ENCODE measurements around the gene TBX3.

TBX3 gene

GRCh38 chr12:114696443-114697242 lies 12.7 kb upstream of the TBX3 start:
- no peak for DNase-seq (ENCODE audit: low read depth in 2 of 2, low spot score in 1 of 2)

- no peak for DNase-seq (ENCODE audit: low read depth in 2 of 2, low spot score in 1 of 2)
Observed at GRCh38 chr12:114695305-114695592, 11.3 kb upstream of the TBX3 start.

GRCh38 chr12:114694436-114695304 lies 10.7 kb upstream of the TBX3 start:
- no peak for DNase-seq (ENCODE audit: low read depth in 2 of 2, low spot score in 1 of 2)

GRCh38 chr12:114693532-114693931 lies 9.6 kb upstream of the TBX3 start:
- no peak for DNase-seq (ENCODE audit: low read depth in 2 of 2, low spot score in 1 of 2)

GRCh38 chr12:114693059-114693531 lies 9.1 kb upstream of the TBX3 start:
- no peak for DNase-seq (ENCODE audit: low read depth in 2 of 2, low spot score in 1 of 2)

GRCh38 chr12:114692186-114693058 lies 8.4 kb upstream of the TBX3 start:
- DNase-seq (ENCODE audit: low read depth in 2 of 2, low spot score in 1 of 2): no peak

- DNase-seq (ENCODE audit: low read depth in 2 of 2, low spot score in 1 of 2): no peak
Observed at GRCh38 chr12:114691763-114692185, 7.8 kb upstream of the TBX3 start.

GRCh38 chr12:114691196-114691595 lies 7.2 kb upstream of the TBX3 start:
- no peak for DNase-seq (ENCODE audit: low read depth in 2 of 2, low spot score in 1 of 2)

GRCh38 chr12:114690267-114691135 lies 6.5 kb upstream of the TBX3 start:
- no peak for DNase-seq (ENCODE audit: low read depth in 2 of 2, low spot score in 1 of 2)

- DNase-seq (ENCODE audit: low read depth in 2 of 2, low spot score in 1 of 2): no peak
Observed at GRCh38 chr12:114689075-114689994, 5.4 kb upstream of the TBX3 start.

- no peak for DNase-seq (ENCODE audit: low read depth in 2 of 2, low spot score in 1 of 2)
Observed at GRCh38 chr12:114688256-114688845, 4.4 kb upstream of the TBX3 start.

GRCh38 chr12:114687802-114688201 lies 3.8 kb upstream of the TBX3 start:
- no peak for DNase-seq (ENCODE audit: low read depth in 2 of 2, low spot score in 1 of 2)

GRCh38 chr12:114686773-114687500 lies 3.0 kb upstream of the TBX3 start:
- no peak for DNase-seq (ENCODE audit: low read depth in 2 of 2, low spot score in 1 of 2)

- DNase-seq (ENCODE audit: low read depth in 2 of 2, low spot score in 1 of 2): no peak
Observed at GRCh38 chr12:114686426-114686772, 2.4 kb upstream of the TBX3 start.

- no peak for DNase-seq (ENCODE audit: low read depth in 2 of 2, low spot score in 1 of 2)
Observed at GRCh38 chr12:114685869-114686268, 1.9 kb upstream of the TBX3 start.

- no peak for DNase-seq (ENCODE audit: low read depth in 2 of 2, low spot score in 1 of 2)
Observed at GRCh38 chr12:114685320-114685781, 1.4 kb upstream of the TBX3 start.

GRCh38 chr12:114684870-114685273 lies 897 bp upstream of the TBX3 start:
- DNase-seq (ENCODE audit: low read depth in 2 of 2, low spot score in 1 of 2): no peak

GRCh38 chr12:114683709-114684097 lies 272 bp downstream of the TBX3 start:
- no peak for DNase-seq (ENCODE audit: low read depth in 2 of 2, low spot score in 1 of 2)

All from stimulated activated CD8-positive, alpha-beta memory T cell treated with anti-CD3 and anti-CD28 coated beads, Interleukin-4, amount 100 ng/mL, for 4 hours (primary cell).